KMS-11 (cell line): ENCODE data around the gene NUDT5.

Experiments
- H2AFZ ChIP-seq: fragments of 200-600 bp; sonication (generic); 2 replicates; pipeline ENCODE4 v1.6.1; 2016; ENCODE audit warnings: antibody characterized with exemption, mixed run types, low read depth
- H3K27ac ChIP-seq: fragments of 200-600 bp; sonication (generic); 2 replicates; pipeline ENCODE4 v1.6.1; 2016; ENCODE audit warnings: mild to moderate bottlenecking, mixed run types
- H3K27me3 ChIP-seq: fragments of 200-600 bp; sonication (generic); 2 replicates; pipeline ENCODE4 v1.6.1; 2017; ENCODE audit warnings: mild to moderate bottlenecking, low read depth, mixed run types, moderate library complexity; ENCODE audit not compliant: insufficient read depth
- H3K36me3 ChIP-seq: fragments of 200-600 bp; sonication (generic); 2 replicates; pipeline ENCODE4 v1.6.1; 2017; ENCODE audit warnings: mild to moderate bottlenecking, mixed run types; ENCODE audit not compliant: insufficient read depth
- H3K4me1 ChIP-seq: fragments of 200-600 bp; sonication (generic); 2 replicates; pipeline ENCODE4 v1.6.1; 2016; ENCODE audit warnings: mild to moderate bottlenecking, low read depth, mixed run types; ENCODE audit not compliant: poor library complexity, severe bottlenecking
- H3K4me2 ChIP-seq: fragments of 200-600 bp; sonication (generic); 2 replicates; pipeline ENCODE4 v1.7.0; 2016; ENCODE audit warnings: mild to moderate bottlenecking, mixed run types
- H3K4me3 ChIP-seq: fragments of 200-600 bp; sonication (generic); IDR thresholded peaks from 2 replicates; pipeline ENCODE4 v1.6.1; 2017; ENCODE audit warnings: low read depth, low read length, mixed read lengths; ENCODE audit not compliant: insufficient read depth
- H3K79me2 ChIP-seq: fragments of 200-600 bp; sonication (generic); 2 replicates; pipeline ENCODE4 v1.6.1; 2016; ENCODE audit warnings: low read depth, mixed run types; ENCODE audit not compliant: insufficient read depth
- H3K9ac ChIP-seq: fragments of 200-600 bp; sonication (generic); 2 replicates; pipeline ENCODE4 v1.6.1; 2016; ENCODE audit warnings: mild to moderate bottlenecking, mixed run types
- H4K20me1 ChIP-seq: fragments of 200-600 bp; sonication (generic); 2 replicates; pipeline ENCODE4 v1.6.1; 2016; ENCODE audit warnings: mild to moderate bottlenecking, mixed run types; ENCODE audit not compliant: insufficient read depth
- CTCF ChIP-seq: fragments of 200-600 bp; sonication (generic); conservative IDR thresholded peaks from 2 replicates; pipeline ENCODE4 v1.6.1; 2017; ENCODE audit warnings: low read depth, mild to moderate bottlenecking, antibody characterized with exemption, low read length, moderate library complexity, mixed read lengths

NUDT5 gene

GRCh38 chr10:12195603-12196506 is at the start of gene NUDT5, which contains the start of gene CDC123:
Gene NUDT5, minus strand, starts transcription at chr10:12195891. Its CDS starts 9,600 bp downstream, at chr10:12186291.
Gene CDC123, plus strand, starts transcription at chr10:12196188. Its CDS starts 58 bp downstream, at chr10:12196246.
- no peaks in the 10 kb centered on the region for H3K36me3 ChIP-seq
- no peak for TF ChIP-seq CTCF
- H3K27ac ChIP-seq, result peak within 1 kb of the TSS; percentile 61
- H3K4me3 ChIP-seq, result no peak within 1 kb of the TSS
- H2AFZ ChIP-seq, result peak within 1 kb of the TSS; percentile 92
- H3K79me2 ChIP-seq, result peaks cover 88% of the 10 kb centered on the region
- H4K20me1 ChIP-seq, result 0 out of 2 replicates have a peak, but pooled peaks cover 3% of the 10 kb centered on the region
- peak within 1 kb of the TSS; percentile 58 for H3K9ac ChIP-seq
- H3K4me2 ChIP-seq, result peak within 1 kb of the TSS; percentile 96
- peaks cover 22% of the 10 kb centered on the region for H3K4me1 ChIP-seq
- H3K27me3 ChIP-seq, result no peaks in the 10 kb centered on the region

GRCh38 chr10:12243864-12244620 is 48.4 kb upstream of the NUDT5 start:
- H3K36me3 ChIP-seq, result no peaks in the 10 kb centered on the region
- H3K4me3 ChIP-seq, result no peak overlapping the region
- H3K27ac ChIP-seq, result no peak overlapping the region
- no peaks in the 10 kb centered on the region; the same call in 1 of the 2 replicates for H3K79me2 ChIP-seq
- TF ChIP-seq CTCF, result no peak
- H3K4me1 ChIP-seq, result no peaks in the 10 kb centered on the region
- no peaks in the 10 kb centered on the region for H3K27me3 ChIP-seq
- no peak overlapping the region for H3K9ac ChIP-seq
- no peak overlapping the region for H3K4me2 ChIP-seq
- H2AFZ ChIP-seq, result no peak overlapping the region
- no peaks in the 10 kb centered on the region for H4K20me1 ChIP-seq

- Histone ChIP-seq H3K4me3 (no peak overlapping the region), H3K27ac (no peak overlapping the region), H3K27me3 (no peaks in the 10 kb centered on the region), H2AFZ (no peak overlapping the region), H3K4me2 (no peak overlapping the region), H3K79me2 (no peaks in the 10 kb centered on the region; the same call in 1 of the 2 replicates), H3K4me1 (peaks cover 4% of the 10 kb centered on the region), H4K20me1 (no peaks in the 10 kb centered on the region), H3K36me3 (no peaks in the 10 kb centered on the region; the same call in 1 of the 2 replicates), H3K9ac (no peak overlapping the region)
- no peak for TF ChIP-seq CTCF
Measured at GRCh38 chr10:12241810-12242529, 46.3 kb upstream of the NUDT5 start.

- no peaks in the 10 kb centered on the region; the same call in 1 of the 2 replicates for H3K36me3 ChIP-seq
Measured at GRCh38 chr10:12238821-12239220, 43.1 kb upstream of the NUDT5 start.

More at GRCh38 chr10:12238821-12239220, 43.1 kb upstream of the NUDT5 start:
- TF ChIP-seq CTCF, result no peak
- Histone ChIP-seq H3K4me3 (no peak overlapping the region), H3K9ac (no peak overlapping the region), H3K4me2 (no peak overlapping the region), H4K20me1 (no peaks in the 10 kb centered on the region), H3K27ac (no peak overlapping the region), H3K27me3 (no peaks in the 10 kb centered on the region), H3K79me2 (no peaks in the 10 kb centered on the region; the same call in 1 of the 2 replicates), H3K4me1 (peaks cover 4% of the 10 kb centered on the region), H2AFZ (no peak overlapping the region)
